ENCODE results near the gene STIM1. TPM values are rescaled to one million over a fixed set of nuclear protein-coding genes. Genes with fewer than 3 reads are reported as not detected.

Gene STIM1
- total RNA-seq, 1 donor from 2014 or later = 60.8 TPM

DNA sequence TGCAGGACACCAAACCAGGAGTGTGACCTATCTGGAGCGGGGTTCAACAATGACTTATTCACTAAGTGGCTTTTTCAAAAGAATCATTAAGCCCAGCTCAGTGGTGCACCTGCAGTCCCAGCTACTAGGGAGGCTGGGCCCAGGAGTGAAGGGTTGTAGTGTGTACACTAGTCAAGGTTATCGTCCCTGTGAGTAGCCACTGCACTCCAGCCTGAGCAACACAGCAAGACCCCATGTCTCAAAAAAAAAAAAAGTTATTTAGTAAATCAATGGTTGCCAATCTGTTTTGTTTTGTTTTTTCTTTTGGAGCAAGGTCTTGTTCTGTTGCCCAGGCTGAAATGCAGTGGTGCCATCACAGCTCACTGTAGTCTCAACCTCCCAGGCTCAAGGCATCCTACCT lies 22.6 kb upstream of the STIM1 start:
- FAIRE-seq (no peak), DNase-seq (ENCODE audit: low read depth) (no peak)
- Histone ChIP-seq H3K36me3 (ENCODE audit: control insufficient read depth, insufficient read depth, low read length) (peaks cover 6% of the 10 kb centered on the region), H3K4me3 (ENCODE audit: low read depth, low read length) (no peak overlapping the region), H3K27me3 (ENCODE audit: control insufficient read depth, insufficient read depth, low read length) (no peaks in the 10 kb centered on the region)
- TF ChIP-seq, protein P1, sequence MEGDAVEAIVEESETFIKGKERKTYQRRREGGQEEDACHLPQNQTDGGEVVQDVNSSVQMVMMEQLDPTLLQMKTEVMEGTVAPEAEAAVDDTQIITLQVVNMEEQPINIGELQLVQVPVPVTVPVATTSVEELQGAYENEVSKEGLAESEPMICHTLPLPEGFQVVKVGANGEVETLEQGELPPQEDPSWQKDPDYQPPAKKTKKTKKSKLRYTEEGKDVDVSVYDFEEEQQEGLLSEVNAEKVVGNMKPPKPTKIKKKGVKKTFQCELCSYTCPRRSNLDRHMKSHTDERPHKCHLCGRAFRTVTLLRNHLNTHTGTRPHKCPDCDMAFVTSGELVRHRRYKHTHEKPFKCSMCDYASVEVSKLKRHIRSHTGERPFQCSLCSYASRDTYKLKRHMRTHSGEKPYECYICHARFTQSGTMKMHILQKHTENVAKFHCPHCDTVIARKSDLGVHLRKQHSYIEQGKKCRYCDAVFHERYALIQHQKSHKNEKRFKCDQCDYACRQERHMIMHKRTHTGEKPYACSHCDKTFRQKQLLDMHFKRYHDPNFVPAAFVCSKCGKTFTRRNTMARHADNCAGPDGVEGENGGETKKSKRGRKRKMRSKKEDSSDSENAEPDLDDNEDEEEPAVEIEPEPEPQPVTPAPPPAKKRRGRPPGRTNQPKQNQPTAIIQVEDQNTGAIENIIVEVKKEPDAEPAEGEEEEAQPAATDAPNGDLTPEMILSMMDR (IDR thresholded peaks at IDR 0.05; ENCODE audit: insufficient read depth, low read length, severe bottlenecking) = no peak

DNA sequence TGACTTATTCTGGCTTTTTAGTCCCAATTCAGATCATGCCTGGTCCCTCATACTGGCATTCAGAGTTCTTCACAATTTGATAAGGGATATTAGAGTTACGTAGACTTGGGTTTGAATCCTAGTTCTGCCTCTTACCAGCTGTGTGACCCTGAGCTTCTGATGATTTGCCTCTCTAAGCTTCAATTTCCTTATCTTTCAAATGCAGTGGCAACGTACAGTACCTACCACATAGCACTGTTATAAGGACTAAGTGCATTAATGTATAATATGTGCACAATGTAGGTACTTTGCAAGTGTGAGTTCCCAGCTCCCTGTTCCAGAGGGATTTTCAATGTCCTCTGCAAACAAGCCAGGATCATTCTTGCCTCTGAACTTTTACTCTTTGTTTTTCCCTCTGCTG lies 22.0 kb upstream of the STIM1 start:
- H3K4me3 ChIP-seq (ENCODE audit: low read depth, low read length) = no peak overlapping the region
- no peak for DNase-seq (ENCODE audit: low read depth)
- no peak for FAIRE-seq
- peaks cover 6% of the 10 kb centered on the region for H3K36me3 ChIP-seq (ENCODE audit: control insufficient read depth, insufficient read depth, low read length)
- TF ChIP-seq, protein P1 (IDR thresholded peaks at IDR 0.05; ENCODE audit: insufficient read depth, low read length, severe bottlenecking) = no peak
- H3K27me3 ChIP-seq (ENCODE audit: control insufficient read depth, insufficient read depth, low read length) = no peaks in the 10 kb centered on the region

DNA sequence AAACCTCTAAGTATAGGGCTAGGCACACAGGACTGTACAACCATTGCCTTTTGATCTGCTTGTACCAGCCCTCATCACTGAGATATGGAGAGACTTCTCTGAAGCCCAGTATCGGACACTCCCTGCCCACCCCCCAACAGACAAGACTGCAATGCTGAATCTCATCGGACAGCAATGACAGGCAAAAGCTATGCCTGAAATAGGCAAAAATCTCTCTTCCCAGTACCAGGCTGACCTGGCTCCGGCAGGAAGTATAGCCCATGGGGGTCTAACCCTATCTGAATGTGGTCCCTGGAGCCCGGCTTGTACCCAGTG lies 21.2 kb upstream of the STIM1 start:
- DNase-seq (ENCODE audit: low read depth) (no peak), FAIRE-seq (no peak)
- Histone ChIP-seq H3K36me3 (ENCODE audit: control insufficient read depth, insufficient read depth, low read length) (peaks cover 6% of the 10 kb centered on the region), H3K27me3 (ENCODE audit: control insufficient read depth, insufficient read depth, low read length) (no peaks in the 10 kb centered on the region), H3K4me3 (ENCODE audit: low read depth, low read length) (no peak overlapping the region)
- TF ChIP-seq, protein P1 (IDR thresholded peaks at IDR 0.05; ENCODE audit: insufficient read depth, low read length, severe bottlenecking) = no peak

DNA sequence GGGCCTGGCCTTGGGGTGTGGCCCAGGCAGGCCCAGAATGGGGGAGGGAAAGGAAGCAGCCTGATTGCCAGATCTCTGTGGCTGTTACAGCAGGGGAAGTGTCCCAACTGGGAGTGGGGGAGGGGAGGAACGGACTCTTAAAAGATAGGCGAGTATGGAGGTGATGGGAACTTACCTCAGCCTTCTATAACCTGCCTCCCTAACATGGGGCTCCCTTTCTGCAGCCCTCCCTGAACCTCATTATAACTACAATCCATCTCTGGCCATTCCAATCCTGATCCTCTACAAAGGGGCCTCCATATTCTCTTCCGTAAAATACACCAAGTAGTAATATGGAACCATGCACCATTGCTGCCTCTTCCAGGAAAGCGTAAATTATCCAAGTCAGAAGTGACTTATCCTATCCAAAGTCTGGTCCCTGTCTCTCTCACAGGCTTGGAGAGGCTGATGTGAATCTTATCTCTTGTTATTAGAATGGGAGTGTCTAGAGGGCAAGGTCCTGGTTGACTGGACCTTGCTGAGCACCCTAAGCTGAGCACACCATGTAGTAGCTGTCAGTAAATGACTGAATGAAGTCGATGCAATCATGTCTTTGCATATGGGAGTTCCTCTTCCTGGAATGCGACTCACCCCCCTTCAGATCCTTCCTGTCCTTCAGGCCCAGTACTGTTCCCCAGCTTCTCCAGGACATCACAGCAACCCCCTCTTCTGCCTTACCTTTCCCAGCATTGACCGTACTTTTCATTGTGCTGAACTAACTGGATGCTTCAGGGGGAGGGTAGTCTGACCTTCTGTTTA lies 20.6 kb upstream of the STIM1 start:
- H3K4me3 ChIP-seq (ENCODE audit: low read depth, low read length) = no peak overlapping the region
- H3K27me3 ChIP-seq (ENCODE audit: control insufficient read depth, insufficient read depth, low read length) = no peaks in the 10 kb centered on the region
- DNase-seq (ENCODE audit: low read depth) (peak; percentile 55), FAIRE-seq (no peak)
- TF ChIP-seq, protein P1 (IDR thresholded peaks at IDR 0.05; ENCODE audit: insufficient read depth, low read length, severe bottlenecking) = no peak
- H3K36me3 ChIP-seq (ENCODE audit: control insufficient read depth, insufficient read depth, low read length) = peaks cover 6% of the 10 kb centered on the region

DNA sequence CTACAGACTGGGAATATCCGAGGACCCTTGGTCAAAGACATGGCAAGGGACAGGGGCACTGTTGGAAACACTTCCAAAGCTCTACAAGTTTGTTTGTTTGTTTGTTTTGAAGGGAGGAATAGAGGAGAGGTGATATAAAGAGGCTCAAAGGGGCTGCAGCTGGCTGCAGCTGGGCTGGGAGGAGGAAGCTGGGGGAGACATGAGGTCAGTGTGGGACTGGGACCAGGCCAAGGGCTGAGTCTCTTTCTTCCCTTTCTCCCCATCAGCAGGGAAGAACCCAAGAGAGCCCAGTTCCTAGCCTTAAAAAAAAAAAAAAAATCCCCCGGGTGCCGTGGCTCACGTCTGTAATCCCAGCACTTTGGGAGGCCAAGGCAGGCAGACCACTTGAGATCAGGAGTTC lies 19.7 kb upstream of the STIM1 start:
- Histone ChIP-seq H3K36me3 (ENCODE audit: control insufficient read depth, insufficient read depth, low read length) (peaks cover 4% of the 10 kb centered on the region), H3K4me3 (ENCODE audit: low read depth, low read length) (no peak overlapping the region), H3K27me3 (ENCODE audit: control insufficient read depth, insufficient read depth, low read length) (no peaks in the 10 kb centered on the region)
- DNase-seq (ENCODE audit: low read depth) = no peak
- TF ChIP-seq, protein P1 (IDR thresholded peaks at IDR 0.05; ENCODE audit: insufficient read depth, low read length, severe bottlenecking) = no peak
- no peak for FAIRE-seq

DNA sequence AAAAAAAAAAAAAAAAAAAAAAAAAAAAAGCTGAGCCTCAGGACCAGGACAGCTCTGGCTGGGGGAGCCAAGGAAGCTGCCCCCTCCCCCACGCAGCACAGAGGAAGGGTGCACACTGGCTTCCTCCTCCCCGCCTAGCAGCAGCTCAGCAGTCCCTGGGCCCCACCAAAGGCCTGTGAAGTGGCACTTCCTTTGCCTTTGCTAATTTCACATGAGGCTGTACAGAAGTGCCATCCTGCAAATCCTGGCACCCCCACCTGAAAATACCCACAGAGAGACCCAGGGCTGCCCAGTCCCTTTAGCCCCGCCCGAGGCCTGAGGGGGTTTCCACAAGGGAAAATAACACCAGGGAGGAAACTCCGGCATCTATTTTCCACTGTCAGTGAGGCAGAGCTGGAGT lies 18.6 kb upstream of the STIM1 start:
- Histone ChIP-seq H3K27me3 (ENCODE audit: control insufficient read depth, insufficient read depth, low read length) (no peaks in the 10 kb centered on the region), H3K36me3 (ENCODE audit: control insufficient read depth, insufficient read depth, low read length) (peaks cover 2% of the 10 kb centered on the region), H3K4me3 (ENCODE audit: low read depth, low read length) (no peak overlapping the region)
- FAIRE-seq (no peak), DNase-seq (ENCODE audit: low read depth) (no peak)
- TF ChIP-seq, protein P1 (IDR thresholded peaks at IDR 0.05; ENCODE audit: insufficient read depth, low read length, severe bottlenecking) = no peak

All from bronchial epithelial cell (primary cell).